ENCODE measurements around the gene SCRN2. TPM values are rescaled to one million over a fixed set of nuclear protein-coding genes. Genes with fewer than 3 reads are reported as not detected.

Gene SCRN2
- total RNA-seq, 1 experiment from 2014 or later = 50.8 TPM

DNA sequence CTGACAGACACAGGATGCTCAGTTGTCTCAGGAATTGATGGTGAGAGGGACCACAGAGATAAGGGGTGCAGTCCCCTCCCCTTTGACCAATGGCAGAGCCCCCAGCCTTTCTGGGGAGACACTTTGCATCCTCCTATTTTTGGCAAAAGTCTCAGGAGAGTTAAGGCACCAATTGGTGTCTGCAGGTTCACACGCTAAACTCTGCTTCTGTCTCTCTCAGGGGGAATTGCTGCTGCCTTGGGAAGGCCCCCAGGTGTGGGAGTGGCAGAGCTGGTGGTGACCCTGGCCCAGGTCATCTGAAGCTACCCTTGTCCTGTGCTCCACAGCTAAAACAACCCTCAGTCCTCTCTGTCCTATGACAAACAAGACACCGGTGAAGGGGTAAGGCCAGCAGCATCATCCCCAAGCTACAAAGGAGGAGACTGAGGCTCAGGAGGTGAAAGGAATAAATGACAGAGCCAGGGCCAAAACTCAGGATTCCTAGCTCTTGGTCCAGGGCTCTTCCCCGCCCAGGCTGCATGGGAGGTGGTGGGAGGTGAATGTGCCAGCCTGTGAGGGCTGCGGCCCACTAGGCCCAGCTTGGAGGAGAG is 39.8 kb downstream of the SCRN2 start (continued):
- TF ChIP-seq ESRRA (CRISPR knock-in tag; IDR thresholded peaks at IDR 0.05; ENCODE audit: borderline replicate concordance) = no peak
- TF ChIP-seq, protein P1, sequence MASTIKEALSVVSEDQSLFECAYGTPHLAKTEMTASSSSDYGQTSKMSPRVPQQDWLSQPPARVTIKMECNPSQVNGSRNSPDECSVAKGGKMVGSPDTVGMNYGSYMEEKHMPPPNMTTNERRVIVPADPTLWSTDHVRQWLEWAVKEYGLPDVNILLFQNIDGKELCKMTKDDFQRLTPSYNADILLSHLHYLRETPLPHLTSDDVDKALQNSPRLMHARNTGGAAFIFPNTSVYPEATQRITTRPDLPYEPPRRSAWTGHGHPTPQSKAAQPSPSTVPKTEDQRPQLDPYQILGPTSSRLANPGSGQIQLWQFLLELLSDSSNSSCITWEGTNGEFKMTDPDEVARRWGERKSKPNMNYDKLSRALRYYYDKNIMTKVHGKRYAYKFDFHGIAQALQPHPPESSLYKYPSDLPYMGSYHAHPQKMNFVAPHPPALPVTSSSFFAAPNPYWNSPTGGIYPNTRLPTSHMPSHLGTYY (CRISPR knock-in tag; IDR thresholded peaks at IDR 0.05) = no peak
- TF ChIP-seq, protein P2, sequence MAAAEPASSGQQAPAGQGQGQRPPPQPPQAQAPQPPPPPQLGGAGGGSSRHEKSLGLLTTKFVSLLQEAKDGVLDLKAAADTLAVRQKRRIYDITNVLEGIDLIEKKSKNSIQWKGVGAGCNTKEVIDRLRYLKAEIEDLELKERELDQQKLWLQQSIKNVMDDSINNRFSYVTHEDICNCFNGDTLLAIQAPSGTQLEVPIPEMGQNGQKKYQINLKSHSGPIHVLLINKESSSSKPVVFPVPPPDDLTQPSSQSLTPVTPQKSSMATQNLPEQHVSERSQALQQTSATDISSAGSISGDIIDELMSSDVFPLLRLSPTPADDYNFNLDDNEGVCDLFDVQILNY (CRISPR knock-in tag; IDR thresholded peaks at IDR 0.05) = no peak
- TF ChIP-seq, protein P3, sequence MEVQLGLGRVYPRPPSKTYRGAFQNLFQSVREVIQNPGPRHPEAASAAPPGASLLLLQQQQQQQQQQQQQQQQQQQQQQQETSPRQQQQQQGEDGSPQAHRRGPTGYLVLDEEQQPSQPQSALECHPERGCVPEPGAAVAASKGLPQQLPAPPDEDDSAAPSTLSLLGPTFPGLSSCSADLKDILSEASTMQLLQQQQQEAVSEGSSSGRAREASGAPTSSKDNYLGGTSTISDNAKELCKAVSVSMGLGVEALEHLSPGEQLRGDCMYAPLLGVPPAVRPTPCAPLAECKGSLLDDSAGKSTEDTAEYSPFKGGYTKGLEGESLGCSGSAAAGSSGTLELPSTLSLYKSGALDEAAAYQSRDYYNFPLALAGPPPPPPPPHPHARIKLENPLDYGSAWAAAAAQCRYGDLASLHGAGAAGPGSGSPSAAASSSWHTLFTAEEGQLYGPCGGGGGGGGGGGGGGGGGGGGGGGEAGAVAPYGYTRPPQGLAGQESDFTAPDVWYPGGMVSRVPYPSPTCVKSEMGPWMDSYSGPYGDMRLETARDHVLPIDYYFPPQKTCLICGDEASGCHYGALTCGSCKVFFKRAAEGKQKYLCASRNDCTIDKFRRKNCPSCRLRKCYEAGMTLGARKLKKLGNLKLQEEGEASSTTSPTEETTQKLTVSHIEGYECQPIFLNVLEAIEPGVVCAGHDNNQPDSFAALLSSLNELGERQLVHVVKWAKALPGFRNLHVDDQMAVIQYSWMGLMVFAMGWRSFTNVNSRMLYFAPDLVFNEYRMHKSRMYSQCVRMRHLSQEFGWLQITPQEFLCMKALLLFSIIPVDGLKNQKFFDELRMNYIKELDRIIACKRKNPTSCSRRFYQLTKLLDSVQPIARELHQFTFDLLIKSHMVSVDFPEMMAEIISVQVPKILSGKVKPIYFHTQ (CRISPR knock-in tag; IDR thresholded peaks at IDR 0.05) = no peak
- no peak for TF ChIP-seq ZNF396 (CRISPR knock-in tag; IDR thresholded peaks at IDR 0.05; ENCODE audit: borderline replicate concordance)
- no peak for TF ChIP-seq ZNF138 (CRISPR knock-in tag; conservative IDR thresholded peaks at IDR 0.05)
- no peak for TF ChIP-seq TP53 (CRISPR knock-in tag; IDR thresholded peaks at IDR 0.05)

DNA sequence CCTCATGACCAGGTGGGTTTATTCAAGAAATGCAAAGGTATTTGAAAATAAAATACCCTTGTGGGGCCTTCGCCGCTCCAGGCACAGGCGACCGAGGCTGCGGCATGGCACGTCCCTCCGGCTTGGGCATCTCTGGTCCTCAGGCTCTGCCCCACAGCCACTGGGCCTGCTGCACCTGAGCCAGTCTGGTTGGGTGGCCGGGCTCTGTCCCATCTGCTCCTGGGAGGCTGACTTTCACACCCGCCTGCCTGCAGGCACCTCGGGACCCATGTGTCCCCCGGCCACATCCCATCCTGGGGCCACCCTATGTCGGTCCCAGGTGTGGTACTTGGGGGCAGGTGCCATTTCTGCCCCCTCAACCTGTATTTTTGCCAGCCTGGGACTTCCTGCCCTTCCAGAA is 40.4 kb downstream of the SCRN2 start:
- peaks cover 2% of the 10 kb centered on the region; the same call in 1 of the 2 replicates for H3K27me3 Mint-ChIP-seq (ENCODE audit: low read depth)
- H3K4me1 Mint-ChIP-seq = no peaks in the 10 kb centered on the region
- ATAC-seq (no peak), DNase-seq (ENCODE audit: low spot score) (peak; percentile 10)
- ChIA-PET POLR2A (no interaction called here), CTCF (interaction anchor here (1.7 kb wide), 2 partner anchors 21 to 24 kb away, joined by 3 to 6 read pairs; partner anchors contain the start of gene OSBPL7)
- no peaks in the 10 kb centered on the region for H3K9me3 Mint-ChIP-seq
- no peak overlapping the region for H3K4me3 Mint-ChIP-seq
- no peak overlapping the region for H3K27ac Mint-ChIP-seq
- H3K36me3 Mint-ChIP-seq = no peaks in the 10 kb centered on the region
- no peak for TF ChIP-seq ZNF396 (CRISPR knock-in tag; IDR thresholded peaks at IDR 0.05; ENCODE audit: borderline replicate concordance)
- TF ChIP-seq, protein P4, sequence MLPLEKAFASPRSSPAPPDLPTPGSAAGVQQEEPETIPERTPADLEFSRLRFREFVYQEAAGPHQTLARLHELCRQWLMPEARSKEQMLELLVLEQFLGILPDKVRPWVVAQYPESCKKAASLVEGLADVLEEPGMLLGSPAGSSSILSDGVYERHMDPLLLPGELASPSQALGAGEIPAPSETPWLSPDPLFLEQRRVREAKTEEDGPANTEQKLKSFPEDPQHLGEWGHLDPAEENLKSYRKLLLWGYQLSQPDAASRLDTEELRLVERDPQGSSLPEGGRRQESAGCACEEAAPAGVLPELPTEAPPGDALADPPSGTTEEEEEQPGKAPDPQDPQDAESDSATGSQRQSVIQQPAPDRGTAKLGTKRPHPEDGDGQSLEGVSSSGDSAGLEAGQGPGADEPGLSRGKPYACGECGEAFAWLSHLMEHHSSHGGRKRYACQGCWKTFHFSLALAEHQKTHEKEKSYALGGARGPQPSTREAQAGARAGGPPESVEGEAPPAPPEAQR (CRISPR knock-in tag; IDR thresholded peaks at IDR 0.05) = no peak
- TF ChIP-seq ZNF671 (CRISPR knock-in tag; IDR thresholded peaks at IDR 0.05) = no peak
- TF ChIP-seq, protein P1 (CRISPR knock-in tag; IDR thresholded peaks at IDR 0.05) = no peak
- TF ChIP-seq PRDM15 (CRISPR knock-in tag; IDR thresholded peaks at IDR 0.05) = no peak
- no peak for TF ChIP-seq IRF2 (CRISPR knock-in tag; IDR thresholded peaks at IDR 0.05; ENCODE audit: borderline replicate concordance, low read depth)
- no peak for TF ChIP-seq ZNF423 (CRISPR knock-in tag; IDR thresholded peaks at IDR 0.05)
- no peak for TF ChIP-seq MAX (CRISPR knock-in tag; IDR thresholded peaks at IDR 0.05)
- no peak for TF ChIP-seq NR1H2 (CRISPR knock-in tag; IDR thresholded peaks at IDR 0.05)
- no peak for TF ChIP-seq ZNF512 (CRISPR knock-in tag; IDR thresholded peaks at IDR 0.05; ENCODE audit: borderline replicate concordance)
- TF ChIP-seq MYBL2 (CRISPR knock-in tag; IDR thresholded peaks at IDR 0.05) = no peak
- no peak for TF ChIP-seq ZBTB21 (CRISPR knock-in tag; IDR thresholded peaks at IDR 0.05; ENCODE audit: borderline replicate concordance)
- TF ChIP-seq, protein P5, sequence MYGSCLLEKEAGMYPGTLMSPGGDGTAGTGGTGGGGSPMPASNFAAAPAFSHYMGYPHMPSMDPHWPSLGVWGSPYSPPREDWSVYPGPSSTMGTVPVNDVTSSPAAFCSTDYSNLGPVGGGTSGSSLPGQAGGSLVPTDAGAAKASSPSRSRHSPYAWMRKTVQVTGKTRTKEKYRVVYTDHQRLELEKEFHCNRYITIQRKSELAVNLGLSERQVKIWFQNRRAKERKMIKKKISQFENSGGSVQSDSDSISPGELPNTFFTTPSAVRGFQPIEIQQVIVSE (CRISPR knock-in tag; IDR thresholded peaks at IDR 0.05; ENCODE audit: borderline replicate concordance) = no peak
- no peak for TF ChIP-seq E2F4 (CRISPR knock-in tag; IDR thresholded peaks at IDR 0.05; ENCODE audit: borderline replicate concordance, low read depth)
